WTC11 (cell line): ENCODE data around the gene PDLIM1.

ENCODE experiments used
- EMX1 ChIP-seq: fragments of 250-450 bp; sonication (Bioruptor Pico); IDR thresholded peaks from 2 replicates; pipeline ENCODE4 v1.8.0; 2021; ENCODE audit warnings: mild to moderate bottlenecking
- ESRRA ChIP-seq: sonication (generic); formaldehyde crosslinking; IDR thresholded peaks from 2 replicates; pipeline ENCODE4 v1.8.1; 2022; ENCODE audit warnings: mild to moderate bottlenecking, missing genetic modification reagents, borderline replicate concordance
- GABPB1 ChIP-seq: sonication (generic); formaldehyde crosslinking; IDR thresholded peaks from 2 replicates; pipeline ENCODE4 v1.8.1; 2023; ENCODE audit warnings: mild to moderate bottlenecking, missing genetic modification reagents
- NFE2L1 ChIP-seq: sonication (generic); formaldehyde crosslinking; IDR thresholded peaks from 2 replicates; pipeline ENCODE4 v1.8.1; 2023; ENCODE audit warnings: missing genetic modification reagents
- NR1H2 ChIP-seq: sonication (generic); formaldehyde crosslinking; IDR thresholded peaks from 2 replicates; pipeline ENCODE4 v1.9.0; 2021; ENCODE audit warnings: mild to moderate bottlenecking, moderate library complexity, missing genetic modification reagents
- TF ChIP-seq, protein P1 (sequence below): sonication (generic); formaldehyde crosslinking; IDR thresholded peaks from 2 replicates; pipeline ENCODE4 v1.8.1; 2023; ENCODE audit warnings: mild to moderate bottlenecking, moderate library complexity, missing genetic modification reagents
- TF ChIP-seq, protein P2 (sequence below): sonication (generic); formaldehyde crosslinking; IDR thresholded peaks from 2 replicates; pipeline ENCODE4 v1.8.0; 2022; ENCODE audit warnings: mild to moderate bottlenecking, missing genetic modification reagents
- TF ChIP-seq, protein P3 (sequence below): sonication (generic); formaldehyde crosslinking; IDR thresholded peaks from 2 replicates; pipeline ENCODE4 v1.8.1; 2023; ENCODE audit warnings: mild to moderate bottlenecking, missing genetic modification reagents, moderate library complexity
- TF ChIP-seq, protein P4 (sequence below): sonication (generic); formaldehyde crosslinking; IDR thresholded peaks from 2 replicates; pipeline ENCODE4 v1.8.0; 2022; ENCODE audit warnings: mild to moderate bottlenecking, missing genetic modification reagents
- TF ChIP-seq, protein P5 (sequence below): sonication (generic); formaldehyde crosslinking; conservative IDR thresholded peaks from 2 replicates; pipeline ENCODE4 v1.8.1; 2022; ENCODE audit warnings: mild to moderate bottlenecking, missing genetic modification reagents
- TF ChIP-seq, protein P6 (sequence below): fragments of 200-600 bp; IDR thresholded peaks from 2 replicates; pipeline ENCODE4 v1.8.0; 2022; ENCODE audit warnings: antibody characterized with exemption

DNA sequence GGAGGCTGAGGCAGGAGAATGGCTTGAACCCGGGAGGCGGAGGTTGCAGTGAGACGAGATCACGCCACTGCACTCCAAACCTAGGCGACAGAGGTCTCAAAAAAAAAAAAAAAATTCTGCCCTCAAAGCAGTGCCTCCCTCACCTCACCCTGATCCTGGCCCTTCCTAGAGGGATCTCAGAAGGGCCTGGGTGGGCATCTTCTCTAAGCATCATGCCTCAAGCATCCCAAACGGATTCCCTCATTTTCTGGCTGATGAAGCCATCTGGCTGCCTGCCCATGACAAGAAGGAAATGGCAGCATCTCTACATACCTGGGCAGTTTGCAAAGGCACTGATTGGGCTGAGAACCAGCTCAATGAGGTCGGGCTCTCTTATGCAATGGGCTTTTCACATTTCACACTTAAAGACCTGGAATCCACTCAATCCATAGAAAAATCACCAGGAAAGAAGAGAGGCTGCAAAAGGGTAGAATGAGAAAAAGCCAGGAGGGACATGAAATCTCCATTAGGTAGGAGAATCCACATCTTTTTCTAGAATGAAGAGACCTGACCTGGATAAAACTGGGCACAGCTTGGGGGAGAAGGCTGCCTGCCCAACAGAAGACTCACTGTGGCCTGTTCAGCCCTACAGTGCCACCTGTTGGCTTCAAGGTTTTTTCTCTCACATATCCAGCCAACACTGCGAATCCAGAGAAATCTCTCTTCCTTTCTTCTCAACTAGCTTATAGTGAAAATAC is 48.1 kb downstream of the PDLIM1 start:
- TF ChIP-seq, protein P1, sequence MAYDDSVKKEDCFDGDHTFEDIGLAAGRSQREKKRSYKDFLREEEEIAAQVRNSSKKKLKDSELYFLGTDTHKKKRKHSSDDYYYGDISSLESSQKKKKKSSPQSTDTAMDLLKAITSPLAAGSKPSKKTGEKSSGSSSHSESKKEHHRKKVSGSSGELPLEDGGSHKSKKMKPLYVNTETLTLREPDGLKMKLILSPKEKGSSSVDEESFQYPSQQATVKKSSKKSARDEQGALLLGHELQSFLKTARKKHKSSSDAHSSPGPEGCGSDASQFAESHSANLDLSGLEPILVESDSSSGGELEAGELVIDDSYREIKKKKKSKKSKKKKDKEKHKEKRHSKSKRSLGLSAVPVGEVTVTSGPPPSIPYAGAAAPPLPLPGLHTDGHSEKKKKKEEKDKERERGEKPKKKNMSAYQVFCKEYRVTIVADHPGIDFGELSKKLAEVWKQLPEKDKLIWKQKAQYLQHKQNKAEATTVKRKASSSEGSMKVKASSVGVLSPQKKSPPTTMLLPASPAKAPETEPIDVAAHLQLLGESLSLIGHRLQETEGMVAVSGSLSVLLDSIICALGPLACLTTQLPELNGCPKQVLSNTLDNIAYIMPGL (CRISPR knock-in tag): no peak
- no peak for TF ChIP-seq NFE2L1
- TF ChIP-seq, protein P2, sequence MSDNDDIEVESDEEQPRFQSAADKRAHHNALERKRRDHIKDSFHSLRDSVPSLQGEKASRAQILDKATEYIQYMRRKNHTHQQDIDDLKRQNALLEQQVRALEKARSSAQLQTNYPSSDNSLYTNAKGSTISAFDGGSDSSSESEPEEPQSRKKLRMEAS: no peak
- no peak for TF ChIP-seq NR1H2 (CRISPR knock-in tag)
- TF ChIP-seq, protein P3, sequence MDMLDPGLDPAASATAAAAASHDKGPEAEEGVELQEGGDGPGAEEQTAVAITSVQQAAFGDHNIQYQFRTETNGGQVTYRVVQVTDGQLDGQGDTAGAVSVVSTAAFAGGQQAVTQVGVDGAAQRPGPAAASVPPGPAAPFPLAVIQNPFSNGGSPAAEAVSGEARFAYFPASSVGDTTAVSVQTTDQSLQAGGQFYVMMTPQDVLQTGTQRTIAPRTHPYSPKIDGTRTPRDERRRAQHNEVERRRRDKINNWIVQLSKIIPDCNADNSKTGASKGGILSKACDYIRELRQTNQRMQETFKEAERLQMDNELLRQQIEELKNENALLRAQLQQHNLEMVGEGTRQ (CRISPR knock-in tag): no peak
- no peak for TF ChIP-seq ESRRA (CRISPR knock-in tag)
- TF ChIP-seq, protein P4, sequence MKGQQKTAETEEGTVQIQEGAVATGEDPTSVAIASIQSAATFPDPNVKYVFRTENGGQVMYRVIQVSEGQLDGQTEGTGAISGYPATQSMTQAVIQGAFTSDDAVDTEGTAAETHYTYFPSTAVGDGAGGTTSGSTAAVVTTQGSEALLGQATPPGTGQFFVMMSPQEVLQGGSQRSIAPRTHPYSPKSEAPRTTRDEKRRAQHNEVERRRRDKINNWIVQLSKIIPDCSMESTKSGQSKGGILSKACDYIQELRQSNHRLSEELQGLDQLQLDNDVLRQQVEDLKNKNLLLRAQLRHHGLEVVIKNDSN (CRISPR knock-in tag): no peak
- TF ChIP-seq, protein P5, sequence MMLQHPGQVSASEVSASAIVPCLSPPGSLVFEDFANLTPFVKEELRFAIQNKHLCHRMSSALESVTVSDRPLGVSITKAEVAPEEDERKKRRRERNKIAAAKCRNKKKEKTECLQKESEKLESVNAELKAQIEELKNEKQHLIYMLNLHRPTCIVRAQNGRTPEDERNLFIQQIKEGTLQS (CRISPR knock-in tag): no peak
- TF ChIP-seq GABPB1 (CRISPR knock-in tag): no peak
- TF ChIP-seq, protein P6, sequence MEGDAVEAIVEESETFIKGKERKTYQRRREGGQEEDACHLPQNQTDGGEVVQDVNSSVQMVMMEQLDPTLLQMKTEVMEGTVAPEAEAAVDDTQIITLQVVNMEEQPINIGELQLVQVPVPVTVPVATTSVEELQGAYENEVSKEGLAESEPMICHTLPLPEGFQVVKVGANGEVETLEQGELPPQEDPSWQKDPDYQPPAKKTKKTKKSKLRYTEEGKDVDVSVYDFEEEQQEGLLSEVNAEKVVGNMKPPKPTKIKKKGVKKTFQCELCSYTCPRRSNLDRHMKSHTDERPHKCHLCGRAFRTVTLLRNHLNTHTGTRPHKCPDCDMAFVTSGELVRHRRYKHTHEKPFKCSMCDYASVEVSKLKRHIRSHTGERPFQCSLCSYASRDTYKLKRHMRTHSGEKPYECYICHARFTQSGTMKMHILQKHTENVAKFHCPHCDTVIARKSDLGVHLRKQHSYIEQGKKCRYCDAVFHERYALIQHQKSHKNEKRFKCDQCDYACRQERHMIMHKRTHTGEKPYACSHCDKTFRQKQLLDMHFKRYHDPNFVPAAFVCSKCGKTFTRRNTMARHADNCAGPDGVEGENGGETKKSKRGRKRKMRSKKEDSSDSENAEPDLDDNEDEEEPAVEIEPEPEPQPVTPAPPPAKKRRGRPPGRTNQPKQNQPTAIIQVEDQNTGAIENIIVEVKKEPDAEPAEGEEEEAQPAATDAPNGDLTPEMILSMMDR: 0 out of 2 replicates have a peak, but pooled peaks have one; percentile 26
- no peak for TF ChIP-seq EMX1 (CRISPR knock-in tag)
